Astrocyte (in vitro differentiated cells and primary cell): ENCODE measurements around the gene RNASEL.

Experiments
- EZH2 ChIP-seq: IDR thresholded peaks from 2 replicates; pipeline ENCODE4 v1.6.1; 2012; ENCODE audit warnings: mild to moderate bottlenecking, low read length, inconsistent platforms; ENCODE audit not compliant: insufficient read depth
- TF ChIP-seq, protein P1 (sequence below): IDR thresholded peaks from 2 replicates; pipeline ENCODE4 v1.5.1; 2011; ENCODE audit warnings: low read depth, mild to moderate bottlenecking, inconsistent platforms, low read length, moderate library complexity; ENCODE audit not compliant: insufficient read depth

DNA sequence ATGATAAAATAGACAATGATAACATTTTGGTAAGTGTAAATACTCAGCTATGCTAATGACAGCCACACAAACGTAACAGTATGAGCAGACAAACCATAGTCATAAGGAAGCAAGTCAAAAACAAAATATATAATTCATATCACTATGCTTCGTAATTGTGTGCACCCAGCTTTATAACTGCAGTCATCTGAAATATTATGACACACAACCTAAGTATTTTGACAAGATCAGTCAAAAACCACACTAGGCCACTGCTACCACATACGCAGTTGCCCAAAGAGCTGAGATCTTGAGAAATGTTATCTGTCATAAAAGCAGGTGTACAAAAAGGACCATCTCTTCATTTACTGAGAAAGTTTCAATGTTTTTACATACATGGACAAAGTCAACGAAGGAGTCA is 26.0 kb downstream of the RNASEL start:
- TF ChIP-seq, protein P1, sequence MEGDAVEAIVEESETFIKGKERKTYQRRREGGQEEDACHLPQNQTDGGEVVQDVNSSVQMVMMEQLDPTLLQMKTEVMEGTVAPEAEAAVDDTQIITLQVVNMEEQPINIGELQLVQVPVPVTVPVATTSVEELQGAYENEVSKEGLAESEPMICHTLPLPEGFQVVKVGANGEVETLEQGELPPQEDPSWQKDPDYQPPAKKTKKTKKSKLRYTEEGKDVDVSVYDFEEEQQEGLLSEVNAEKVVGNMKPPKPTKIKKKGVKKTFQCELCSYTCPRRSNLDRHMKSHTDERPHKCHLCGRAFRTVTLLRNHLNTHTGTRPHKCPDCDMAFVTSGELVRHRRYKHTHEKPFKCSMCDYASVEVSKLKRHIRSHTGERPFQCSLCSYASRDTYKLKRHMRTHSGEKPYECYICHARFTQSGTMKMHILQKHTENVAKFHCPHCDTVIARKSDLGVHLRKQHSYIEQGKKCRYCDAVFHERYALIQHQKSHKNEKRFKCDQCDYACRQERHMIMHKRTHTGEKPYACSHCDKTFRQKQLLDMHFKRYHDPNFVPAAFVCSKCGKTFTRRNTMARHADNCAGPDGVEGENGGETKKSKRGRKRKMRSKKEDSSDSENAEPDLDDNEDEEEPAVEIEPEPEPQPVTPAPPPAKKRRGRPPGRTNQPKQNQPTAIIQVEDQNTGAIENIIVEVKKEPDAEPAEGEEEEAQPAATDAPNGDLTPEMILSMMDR: no peak
- TF ChIP-seq EZH2: no peak
